Activated CD4-positive, alpha-beta T cell treated with anti-CD3 and anti-CD28 coated beads, Interleukin-2, amount 50 U/mL, for 48 hours (primary cell): ENCODE data around the gene XPNPEP1.
A peak's percentile ranks its signal among the peaks of the same experiment; 100 is the strongest.

Experiments used
- DNase-seq, 2 experiments: peaks; one replicate each; pipeline ENCODE4 v3.0.0-alpha.2; 2020

XPNPEP1 gene

GRCh38 chr10:109947111-109947920, 24.0 kb upstream of the XPNPEP1 start:
- no peak for DNase-seq

GRCh38 chr10:109946680-109947079, 23.4 kb upstream of the XPNPEP1 start:
- no peak for DNase-seq

GRCh38 chr10:109945473-109946177, 22.3 kb upstream of the XPNPEP1 start:
- no peak for DNase-seq

GRCh38 chr10:109944613-109945012, 21.3 kb upstream of the XPNPEP1 start:
- no peak for DNase-seq

GRCh38 chr10:109941236-109941862, 18.0 kb upstream of the XPNPEP1 start:
- no peak for DNase-seq

- no peak for DNase-seq
Observed at GRCh38 chr10:109940553-109940952, 17.2 kb upstream of the XPNPEP1 start.

- no peak for DNase-seq
Observed at GRCh38 chr10:109940117-109940516, 16.8 kb upstream of the XPNPEP1 start.

GRCh38 chr10:109939315-109939961, 16.1 kb upstream of the XPNPEP1 start:
- no peak for DNase-seq

GRCh38 chr10:109937460-109938065, 14.3 kb upstream of the XPNPEP1 start:
- DNase-seq, result no peak

GRCh38 chr10:109934958-109935793, 11.9 kb upstream of the XPNPEP1 start:
- DNase-seq, result peak; percentile 29 to 41

GRCh38 chr10:109933984-109934565, 10.8 kb upstream of the XPNPEP1 start:
- peak in 1 of 2 experiments; percentile 15 for DNase-seq

GRCh38 chr10:109932968-109933367, 9.7 kb upstream of the XPNPEP1 start:
- DNase-seq, result no peak

- no peak for DNase-seq
Observed at GRCh38 chr10:109932391-109932790, 9.1 kb upstream of the XPNPEP1 start.

- no peak for DNase-seq
Observed at GRCh38 chr10:109931163-109931562, 7.9 kb upstream of the XPNPEP1 start.

- DNase-seq, result no peak
Observed at GRCh38 chr10:109929501-109930219, 6.3 kb upstream of the XPNPEP1 start.

GRCh38 chr10:109928475-109928891, 5.2 kb upstream of the XPNPEP1 start:
- DNase-seq, result no peak

- DNase-seq, result no peak
Observed at GRCh38 chr10:109926825-109927224, 3.5 kb upstream of the XPNPEP1 start.

- DNase-seq, result no peak
Observed at GRCh38 chr10:109926061-109926745, 2.9 kb upstream of the XPNPEP1 start.

- no peak for DNase-seq
Observed at GRCh38 chr10:109924967-109925620, 1.8 kb upstream of the XPNPEP1 start.

GRCh38 chr10:109924087-109924486, 776 bp upstream of the XPNPEP1 start:
- DNase-seq, result no peak
